Neuronal stem cell (in vitro differentiated cells): ENCODE data around the gene ZNF835.
"Not testable (repeated sequence)": the region's sequence is repeated elsewhere in the genome, so short reads cannot be mapped to it uniquely, and the experiment has no call there.

Experiments
- DNase-seq: peaks from one replicate; pipeline ENCODE4 v3.0.0-alpha.2; 2013; ENCODE audit warnings: low spot score
- H2AFZ ChIP-seq: one replicate; pipeline ENCODE4 v1.6.1; 2013; ENCODE audit warnings: mild to moderate bottlenecking, low read length, inconsistent platforms
- H2AK5ac ChIP-seq: 2 replicates; pipeline ENCODE4 v1.6.1; 2013; ENCODE audit warnings: low read depth, mild to moderate bottlenecking, inconsistent platforms, low read length, moderate library complexity, mixed read lengths
- H2BK120ac ChIP-seq: 2 replicates; pipeline ENCODE4 v1.6.1; 2013; ENCODE audit warnings: low read depth, mild to moderate bottlenecking, inconsistent platforms, low read length, moderate library complexity, mixed read lengths
- H2BK12ac ChIP-seq: one replicate; pipeline ENCODE4 v1.6.1; 2013; ENCODE audit warnings: low read length, inconsistent platforms
- H2BK15ac ChIP-seq: 2 replicates; pipeline ENCODE4 v1.6.1; 2013; ENCODE audit warnings: mild to moderate bottlenecking, low read length, inconsistent platforms, mixed read lengths
- H2BK5ac ChIP-seq: one replicate; pipeline ENCODE4 v1.6.1; 2013; ENCODE audit warnings: inconsistent platforms, mild to moderate bottlenecking, low read length, moderate library complexity
- H3K14ac ChIP-seq: one replicate; pipeline ENCODE4 v1.6.1; 2013; ENCODE audit warnings: low read length, inconsistent platforms
- H3K18ac ChIP-seq: 2 replicates; pipeline ENCODE4 v1.6.1; 2013; ENCODE audit warnings: low read length, inconsistent platforms
- H3K23ac ChIP-seq: 2 replicates; pipeline ENCODE4 v1.6.1; 2013; ENCODE audit warnings: low read depth, mild to moderate bottlenecking, mixed read lengths, low read length, inconsistent platforms; ENCODE audit not compliant: poor library complexity
- H3K27ac ChIP-seq: replicated peaks from 3 replicates; pipeline ENCODE4 v1.5.1; 2013; ENCODE audit warnings: low read length, inconsistent platforms
- H3K27me3 ChIP-seq, 3 experiments: 2 replicates each; pipeline ENCODE4 v1.6.1; 2013; ENCODE audit warnings: low read length in 3 of 3, mild to moderate bottlenecking in 2 of 3, inconsistent platforms in 1 of 3, low read depth in 1 of 3, mixed read lengths in 1 of 3, moderate library complexity in 1 of 3; ENCODE audit not compliant: control insufficient read depth in 3 of 3, insufficient read depth in 3 of 3
- H3K36me3 ChIP-seq, 2 donors: replicated peaks in 1 of 2; 2 replicates each; pipeline ENCODE4 v1.6.1; 2013; ENCODE audit warnings: low read length in 2 of 2; ENCODE audit not compliant: control insufficient read depth in 2 of 2, insufficient read depth in 2 of 2
- H3K4ac ChIP-seq: 2 replicates; pipeline ENCODE4 v1.6.1; 2013; ENCODE audit warnings: inconsistent platforms, mild to moderate bottlenecking, low read length, moderate library complexity
- H3K4me1 ChIP-seq, 2 donors: 1 replicate in 1 of 2; 2 replicates in 1 of 2; pipeline ENCODE4 v1.6.1; 2013; ENCODE audit warnings: low read length in 2 of 2, low read depth in 1 of 2; ENCODE audit not compliant: control insufficient read depth in 2 of 2, insufficient read depth in 1 of 2
- H3K4me2 ChIP-seq: one replicate; pipeline ENCODE4 v1.6.1; 2013; ENCODE audit warnings: mild to moderate bottlenecking, low read length, inconsistent platforms; ENCODE audit not compliant: insufficient read depth, poor library complexity, severe bottlenecking
- H3K4me3 ChIP-seq, 2 donors: 2 replicates each; pipeline ENCODE4 v1.5.1; 2013; ENCODE audit warnings: low read length in 2 of 2, mild to moderate bottlenecking in 2 of 2, inconsistent platforms in 1 of 2, moderate library complexity in 1 of 2
- H3K79me1 ChIP-seq: one replicate; pipeline ENCODE4 v1.6.1; 2013; ENCODE audit warnings: low read depth, mild to moderate bottlenecking, inconsistent platforms, low read length, moderate library complexity
- H3K9ac ChIP-seq: one replicate; pipeline ENCODE4 v1.6.1; 2013; ENCODE audit warnings: mild to moderate bottlenecking, low read depth, low read length, inconsistent platforms; ENCODE audit not compliant: poor library complexity
- H3K9me3 ChIP-seq, 2 donors: replicated peaks in 1 of 2; 2 replicates each; pipeline versions ENCODE3 to v1.6.1; 2013; ENCODE audit warnings: low read length in 2 of 2, mild to moderate bottlenecking in 2 of 2, inconsistent platforms in 1 of 2, low read depth in 1 of 2, mixed read lengths in 1 of 2, moderate library complexity in 1 of 2; ENCODE audit not compliant: control insufficient read depth in 2 of 2, insufficient read depth in 1 of 2
- H4K8ac ChIP-seq: one replicate; pipeline ENCODE4 v1.6.1; 2013; ENCODE audit warnings: low read depth, mild to moderate bottlenecking, inconsistent platforms, low read length, moderate library complexity
- H4K91ac ChIP-seq: one replicate; pipeline ENCODE4 v1.6.1; 2013; ENCODE audit warnings: low read length, low read depth, mild to moderate bottlenecking, inconsistent platforms; ENCODE audit not compliant: poor library complexity
- WGBS, 2 donors: extraction: QIAGEN DNeasy Blood & Tissue Kit; methylation state at CpG; one replicate each; pipeline ENCODE4 v1.1.7; 2013; ENCODE audit warnings: missing lambda C conversion rate in 2 of 2, mixed read lengths in 1 of 2; ENCODE audit not compliant: insufficient read length in 2 of 2, insufficient replicate concordance in 1 of 2; ENCODE audit errors: extremely low coverage in 2 of 2; 5-methylcytosine and 5-hydroxymethylcytosine counted together

Gene ZNF835

DNA sequence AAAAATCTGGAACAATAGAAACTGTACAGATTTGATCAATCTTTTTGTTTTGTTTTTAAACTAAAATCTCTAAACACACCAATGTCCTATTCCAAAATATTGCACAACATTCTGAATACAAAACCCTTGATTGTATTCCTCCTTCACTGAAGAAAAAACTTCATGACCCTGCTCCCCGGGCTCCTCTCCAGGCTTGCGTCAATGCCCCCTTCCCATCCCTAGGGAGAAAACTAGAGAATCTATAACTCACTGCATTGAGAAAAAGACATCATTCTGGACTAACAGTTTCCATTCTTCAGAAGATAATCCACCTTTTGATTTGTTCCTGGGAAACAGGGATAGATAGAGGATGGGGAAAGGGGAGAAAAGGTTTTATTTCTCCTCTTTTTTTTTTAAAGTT is 1.1 kb upstream of the ZNF835 start:
- not testable (repeated sequence) for H3K4me2 ChIP-seq, H3K79me1 ChIP-seq, H3K23ac ChIP-seq, H2BK120ac ChIP-seq, H3K4me3 ChIP-seq, H3K14ac ChIP-seq, H2AFZ ChIP-seq, H4K91ac ChIP-seq, H3K27ac ChIP-seq, H2AK5ac ChIP-seq, H3K9ac ChIP-seq, H2BK15ac ChIP-seq, DNase-seq, H2BK5ac ChIP-seq, H3K18ac ChIP-seq, H3K4me1 ChIP-seq, H3K36me3 ChIP-seq, H3K4ac ChIP-seq, H3K27me3 ChIP-seq, H2BK12ac ChIP-seq, H4K8ac ChIP-seq
- WGBS, 2 donors, result no CpG with 5 or more reads among the region's 2 CpGs
- peaks cover 19 to 20% of the 10 kb centered on the region in 2 donors for H3K9me3 ChIP-seq

DNA sequence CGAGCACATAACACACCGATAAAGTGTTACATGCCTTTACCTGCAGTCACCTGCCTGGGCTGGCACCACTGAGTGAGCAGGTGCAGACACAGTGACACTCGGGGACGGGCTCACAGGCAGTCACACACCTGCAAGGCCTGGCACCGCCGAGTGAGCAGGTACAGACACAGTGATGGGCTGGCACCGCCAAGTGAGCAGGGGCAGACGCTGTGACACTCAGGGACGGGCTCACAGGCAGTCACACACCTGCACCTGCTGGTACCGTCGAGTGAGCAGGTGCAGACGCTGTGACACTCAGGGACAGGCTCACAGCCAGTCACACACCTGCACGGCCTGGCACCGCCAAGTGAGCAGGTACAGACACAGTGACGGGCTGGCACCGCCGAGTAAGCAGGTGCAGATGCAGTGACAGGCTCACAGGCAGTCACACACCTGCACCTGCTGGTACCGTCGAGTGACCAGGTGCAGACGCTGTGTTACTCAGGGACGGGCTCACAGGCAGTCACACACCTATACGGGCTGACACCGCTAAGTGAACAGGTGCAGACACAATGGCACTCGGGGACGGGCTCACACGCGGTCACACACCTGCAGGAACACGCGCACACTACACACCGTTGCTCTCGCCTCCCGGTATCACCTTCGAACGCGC is 470 bp downstream of the ZNF835 start:
- H3K4ac ChIP-seq, result peak overlapping the region; percentile 45
- no CpG with 5 or more reads among the region's 35 CpGs for WGBS, 2 donors
- peak overlapping the region; percentile 77 for H2AK5ac ChIP-seq
- no peak overlapping the region for H2BK15ac ChIP-seq
- no peaks in the 10 kb centered on the region for H3K36me3 ChIP-seq
- peaks cover 0 to 10% of the 10 kb centered on the region in 2 donors for H3K4me1 ChIP-seq
- no peak overlapping the region for H3K27ac ChIP-seq
- peaks cover 24% of the 10 kb centered on the region in 2 donors for H3K9me3 ChIP-seq
- H3K18ac ChIP-seq, result peak overlapping the region; percentile 86
- peak overlapping the region; percentile 35 for H2BK120ac ChIP-seq
- peak overlapping the region; percentile 95 for H3K9ac ChIP-seq
- DNase-seq, result peak; percentile 6
- H3K27me3 ChIP-seq, result no peaks in the 10 kb centered on the region
- peak overlapping the region; percentile 96 for H3K14ac ChIP-seq
- no peak overlapping the region for H4K91ac ChIP-seq
- no peak overlapping the region for H2BK12ac ChIP-seq
- peak overlapping the region; percentile 66 for H3K4me2 ChIP-seq
- H4K8ac ChIP-seq, result peak overlapping the region; percentile 84
- H3K4me3 ChIP-seq, result peak overlapping the region in 1 of 2 donors; percentile 92
- H3K79me1 ChIP-seq, result peaks cover 7% of the 10 kb centered on the region
- H3K23ac ChIP-seq, result peak overlapping the region; percentile 88
- no peak overlapping the region for H2AFZ ChIP-seq
- H2BK5ac ChIP-seq, result peak overlapping the region; percentile 55

GRCh38 chr19:56670401-56670960 is 1.1 kb downstream of the ZNF835 start:
- H3K9ac ChIP-seq, result peak overlapping the region; percentile 95
- no peak overlapping the region for H3K4ac ChIP-seq
- peak overlapping the region in 1 of 2 donors; percentile 92 for H3K4me3 ChIP-seq
- peak overlapping the region; percentile 96 for H3K14ac ChIP-seq
- H3K4me2 ChIP-seq, result peak overlapping the region; percentile 66
- H2BK12ac ChIP-seq, result no peak overlapping the region
- H3K27ac ChIP-seq, result no peak overlapping the region
- H3K18ac ChIP-seq, result no peak overlapping the region
- H3K4me1 ChIP-seq, result peaks cover 0 to 10% of the 10 kb centered on the region in 2 donors
- peak overlapping the region; percentile 88 for H3K23ac ChIP-seq
- peaks cover 23 to 24% of the 10 kb centered on the region in 2 donors for H3K9me3 ChIP-seq
- no peak for DNase-seq
- no peak overlapping the region for H2BK15ac ChIP-seq
- H2AK5ac ChIP-seq, result no peak overlapping the region
- H2AFZ ChIP-seq, result no peak overlapping the region
- H4K8ac ChIP-seq, result no peak overlapping the region
- H4K91ac ChIP-seq, result no peak overlapping the region
- no peaks in the 10 kb centered on the region for H3K27me3 ChIP-seq
- WGBS, 2 donors, result no CpG with 5 or more reads among the region's 17 CpGs
- peaks cover 7% of the 10 kb centered on the region for H3K79me1 ChIP-seq
- H2BK120ac ChIP-seq, result no peak overlapping the region
- no peaks in the 10 kb centered on the region for H3K36me3 ChIP-seq
- peak overlapping the region; percentile 55 for H2BK5ac ChIP-seq

GRCh38 chr19:56668676-56669075 is 2.9 kb downstream of the ZNF835 start:
- H3K4me1 ChIP-seq, result peaks cover 0 to 10% of the 10 kb centered on the region in 2 donors
- H2BK15ac ChIP-seq, result no peak overlapping the region
- H3K23ac ChIP-seq, result no peak overlapping the region
- H3K9me3 ChIP-seq, result peaks cover 21 to 33% of the 10 kb centered on the region in 2 donors
- no peak for DNase-seq
- no CpG with 5 or more reads among the region's 9 CpGs for whole genome bisulfite sequencing, 2 donors
- no peaks in the 10 kb centered on the region for H3K27me3 ChIP-seq
- no peak overlapping the region for H3K27ac ChIP-seq
- H2BK5ac ChIP-seq, result no peak overlapping the region
- no peak overlapping the region for H4K91ac ChIP-seq
- no peak overlapping the region for H2BK120ac ChIP-seq
- no peak overlapping the region for H3K18ac ChIP-seq
- no peak overlapping the region for H3K4ac ChIP-seq
- H3K36me3 ChIP-seq, result peaks cover 0 to 11% of the 10 kb centered on the region in 2 donors
- no peak overlapping the region for H4K8ac ChIP-seq
- H2AK5ac ChIP-seq, result no peak overlapping the region
- H3K14ac ChIP-seq, result no peak overlapping the region
- no peak overlapping the region for H3K4me3 ChIP-seq
- H3K4me2 ChIP-seq, result no peak overlapping the region
- no peak overlapping the region for H3K9ac ChIP-seq
- peaks cover 11% of the 10 kb centered on the region for H3K79me1 ChIP-seq
- H2AFZ ChIP-seq, result no peak overlapping the region
- no peak overlapping the region for H2BK12ac ChIP-seq
